ENCODE data around the gene ST7L.
"Not testable (repeated sequence)": the region's sequence is repeated elsewhere in the genome, so short reads cannot be mapped to it uniquely, and the experiment has no call there.

Gene ST7L

DNA sequence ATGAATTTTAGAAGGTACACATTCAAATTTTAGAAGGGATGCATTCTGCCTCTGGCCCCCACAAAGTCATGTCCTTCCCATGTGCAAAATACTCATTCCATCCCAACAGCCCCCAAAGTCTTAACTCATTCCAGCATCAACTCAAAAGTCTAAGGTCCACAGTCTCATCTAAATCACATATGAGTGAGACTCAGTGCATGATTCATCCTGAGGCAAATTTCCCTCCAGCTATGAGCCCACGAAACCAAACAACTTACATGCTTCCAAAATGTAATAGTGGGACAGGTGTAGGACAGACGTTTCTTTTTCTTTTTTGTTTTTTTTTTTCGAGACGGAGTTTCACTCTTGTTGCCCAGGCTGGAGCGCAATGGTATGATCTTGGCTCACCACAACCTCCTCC lies 122.7 kb downstream of the ST7L start:
- no peak for DNase-seq (ENCODE audit: low read depth in 2 of 2)
- no peak overlapping the region for H3K4me3 ChIP-seq (replicated peaks in 1 of 2; ENCODE audit: low read depth in 2 of 2, low read length in 2 of 2)
- TF ChIP-seq, protein P1, sequence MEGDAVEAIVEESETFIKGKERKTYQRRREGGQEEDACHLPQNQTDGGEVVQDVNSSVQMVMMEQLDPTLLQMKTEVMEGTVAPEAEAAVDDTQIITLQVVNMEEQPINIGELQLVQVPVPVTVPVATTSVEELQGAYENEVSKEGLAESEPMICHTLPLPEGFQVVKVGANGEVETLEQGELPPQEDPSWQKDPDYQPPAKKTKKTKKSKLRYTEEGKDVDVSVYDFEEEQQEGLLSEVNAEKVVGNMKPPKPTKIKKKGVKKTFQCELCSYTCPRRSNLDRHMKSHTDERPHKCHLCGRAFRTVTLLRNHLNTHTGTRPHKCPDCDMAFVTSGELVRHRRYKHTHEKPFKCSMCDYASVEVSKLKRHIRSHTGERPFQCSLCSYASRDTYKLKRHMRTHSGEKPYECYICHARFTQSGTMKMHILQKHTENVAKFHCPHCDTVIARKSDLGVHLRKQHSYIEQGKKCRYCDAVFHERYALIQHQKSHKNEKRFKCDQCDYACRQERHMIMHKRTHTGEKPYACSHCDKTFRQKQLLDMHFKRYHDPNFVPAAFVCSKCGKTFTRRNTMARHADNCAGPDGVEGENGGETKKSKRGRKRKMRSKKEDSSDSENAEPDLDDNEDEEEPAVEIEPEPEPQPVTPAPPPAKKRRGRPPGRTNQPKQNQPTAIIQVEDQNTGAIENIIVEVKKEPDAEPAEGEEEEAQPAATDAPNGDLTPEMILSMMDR (IDR thresholded peaks at IDR 0.05; ENCODE audit: low read depth, low read length), result no peak

GRCh38 chr1:112493351-112493750 lies 125.6 kb downstream of the ST7L start:
- no peak for DNase-seq (ENCODE audit: low read depth in 2 of 2)
- H3K4me3 ChIP-seq (replicated peaks in 1 of 2; ENCODE audit: low read depth in 2 of 2, low read length in 2 of 2), result no peak overlapping the region
- TF ChIP-seq, protein P1 (IDR thresholded peaks at IDR 0.05; ENCODE audit: low read depth, low read length), result no peak

DNA sequence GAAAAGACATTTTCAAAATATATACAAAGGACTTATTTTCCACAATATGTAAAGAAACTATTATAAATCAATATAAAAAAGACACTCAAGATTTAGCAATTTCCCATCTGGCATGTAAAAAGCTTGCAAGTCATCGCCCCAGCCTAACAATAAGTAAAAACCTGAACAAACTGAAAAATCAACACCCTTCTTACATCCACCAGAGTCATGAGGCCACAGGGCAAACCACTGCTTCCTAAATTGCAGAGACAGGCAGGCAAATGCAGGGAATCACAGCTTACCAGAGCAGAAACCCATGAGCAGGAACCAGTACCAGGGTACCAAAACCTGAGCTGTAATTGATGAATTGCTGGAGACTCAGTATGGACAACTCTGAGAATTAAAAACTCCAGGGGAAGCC lies 126.9 kb downstream of the ST7L start:
- H3K4me3 ChIP-seq (replicated peaks in 1 of 2; ENCODE audit: low read depth in 2 of 2, low read length in 2 of 2), result no peak overlapping the region
- no peak for DNase-seq (ENCODE audit: low read depth in 2 of 2)
- TF ChIP-seq, protein P1 (IDR thresholded peaks at IDR 0.05; ENCODE audit: low read depth, low read length), result no peak

GRCh38 chr1:112488141-112488540 lies 130.8 kb downstream of the ST7L start:
- TF ChIP-seq, protein P1 (IDR thresholded peaks at IDR 0.05; ENCODE audit: low read depth, low read length), result no peak
- DNase-seq (ENCODE audit: low read depth in 2 of 2), result no peak
- no peak overlapping the region for H3K4me3 ChIP-seq (replicated peaks in 1 of 2; ENCODE audit: low read depth in 2 of 2, low read length in 2 of 2)

GRCh38 chr1:112487686-112488085 lies 131.3 kb downstream of the ST7L start:
- not testable (repeated sequence) for H3K4me3 ChIP-seq (replicated peaks in 1 of 2; ENCODE audit: low read depth in 2 of 2, low read length in 2 of 2)
- peak in 1 of 2 donors; percentile 52 for DNase-seq (ENCODE audit: low read depth in 2 of 2)

DNA sequence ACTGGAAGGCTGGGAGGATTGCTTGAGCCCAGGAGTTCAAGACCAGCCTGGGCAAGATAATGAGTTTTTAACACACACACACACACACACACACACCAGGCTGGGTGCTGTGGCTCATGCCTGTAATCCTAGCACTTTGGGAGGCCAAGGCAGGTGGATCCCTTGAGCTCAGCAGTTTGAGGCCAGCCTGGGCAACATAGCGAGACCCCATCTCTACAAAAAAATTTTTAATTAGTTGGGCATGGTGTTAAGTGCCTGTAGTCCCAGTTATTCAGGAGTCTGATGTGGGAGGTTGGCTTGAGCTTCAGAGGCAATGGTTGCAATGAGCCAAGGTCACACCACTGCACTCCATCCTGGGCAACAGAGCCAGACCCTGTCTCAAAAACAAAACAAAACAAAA lies 132.9 kb downstream of the ST7L start:
- not testable (repeated sequence) for DNase-seq (ENCODE audit: low read depth in 2 of 2); H3K4me3 ChIP-seq (replicated peaks in 1 of 2; ENCODE audit: low read depth in 2 of 2, low read length in 2 of 2)

DNA sequence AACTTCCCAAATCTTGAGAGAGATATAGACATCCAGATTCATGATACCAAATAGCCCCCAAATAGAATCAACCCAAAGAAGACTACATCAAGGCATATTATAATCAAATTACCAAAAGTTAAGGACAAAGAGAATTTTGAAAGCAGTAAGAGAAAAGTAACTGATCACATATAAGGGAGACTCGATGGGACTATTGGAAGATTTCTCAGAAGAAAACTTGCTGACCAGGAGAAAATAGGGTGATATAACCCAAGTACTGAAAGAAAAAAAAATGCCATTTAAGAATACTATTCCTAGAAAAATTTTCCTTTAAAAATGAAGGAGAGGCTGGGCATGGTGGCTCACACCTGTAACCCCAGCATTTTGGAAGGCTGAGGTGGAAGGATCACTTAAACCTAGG lies 140.6 kb downstream of the ST7L start:
- no peak for DNase-seq (ENCODE audit: low read depth in 2 of 2)
- H3K4me3 ChIP-seq (replicated peaks in 1 of 2; ENCODE audit: low read depth in 2 of 2, low read length in 2 of 2), result no peak overlapping the region
- TF ChIP-seq, protein P1 (IDR thresholded peaks at IDR 0.05; ENCODE audit: low read depth, low read length), result no peak

- no peak for DNase-seq (ENCODE audit: low read depth in 2 of 2)
- H3K4me3 ChIP-seq (replicated peaks in 1 of 2; ENCODE audit: low read depth in 2 of 2, low read length in 2 of 2), result no peak overlapping the region
- TF ChIP-seq, protein P1 (IDR thresholded peaks at IDR 0.05; ENCODE audit: low read depth, low read length), result no peak
Measured at GRCh38 chr1:112477550-112477949, 141.4 kb downstream of the ST7L start.
